Body of pancreas (tissue), 4 donors: ENCODE measurements around the gene TRIM3.

Source experiments
- POLR2A ChIP-seq, 3 donors: fragments of 450-650 bp; IDR thresholded peaks; one replicate each; pipeline ENCODE4 v1.6.1; 2016; ENCODE audit warnings: antibody characterized with exemption in 3 of 3, mild to moderate bottlenecking in 2 of 3
- TF ChIP-seq, protein P1 (sequence below), 7 experiments: fragments of 450-650 bp in 4 of 7; fragments of 200-600 bp in 3 of 7; sonication (generic) in 3 of 7; IDR thresholded peaks; one replicate each; pipeline ENCODE4 v1.5.1; 2016 to 2019; ENCODE audit warnings: antibody characterized with exemption in 7 of 7

- TF ChIP-seq, protein P1, sequence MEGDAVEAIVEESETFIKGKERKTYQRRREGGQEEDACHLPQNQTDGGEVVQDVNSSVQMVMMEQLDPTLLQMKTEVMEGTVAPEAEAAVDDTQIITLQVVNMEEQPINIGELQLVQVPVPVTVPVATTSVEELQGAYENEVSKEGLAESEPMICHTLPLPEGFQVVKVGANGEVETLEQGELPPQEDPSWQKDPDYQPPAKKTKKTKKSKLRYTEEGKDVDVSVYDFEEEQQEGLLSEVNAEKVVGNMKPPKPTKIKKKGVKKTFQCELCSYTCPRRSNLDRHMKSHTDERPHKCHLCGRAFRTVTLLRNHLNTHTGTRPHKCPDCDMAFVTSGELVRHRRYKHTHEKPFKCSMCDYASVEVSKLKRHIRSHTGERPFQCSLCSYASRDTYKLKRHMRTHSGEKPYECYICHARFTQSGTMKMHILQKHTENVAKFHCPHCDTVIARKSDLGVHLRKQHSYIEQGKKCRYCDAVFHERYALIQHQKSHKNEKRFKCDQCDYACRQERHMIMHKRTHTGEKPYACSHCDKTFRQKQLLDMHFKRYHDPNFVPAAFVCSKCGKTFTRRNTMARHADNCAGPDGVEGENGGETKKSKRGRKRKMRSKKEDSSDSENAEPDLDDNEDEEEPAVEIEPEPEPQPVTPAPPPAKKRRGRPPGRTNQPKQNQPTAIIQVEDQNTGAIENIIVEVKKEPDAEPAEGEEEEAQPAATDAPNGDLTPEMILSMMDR (IDR thresholded peaks at IDR 0.05): peak; percentile 41 to 85 (median 72)
- no peak for TF ChIP-seq POLR2A (IDR thresholded peaks at IDR 0.05)
Measured at GRCh38 chr11:6438979-6439571, 34.7 kb downstream of the TRIM3 start.
